Measurements from ENCODE around the gene VDR.

- TF ChIP-seq CTCF (conservative IDR thresholded peaks at IDR 0.05) (no peak), ZFX (IDR thresholded peaks at IDR 0.05) (no peak)
Observed at GRCh38 chr12:47829584-47829983, 75.2 kb downstream of the VDR start.

Data from C4-2B (cell line).